ENCODE results near the gene PTPRN2.

DNA sequence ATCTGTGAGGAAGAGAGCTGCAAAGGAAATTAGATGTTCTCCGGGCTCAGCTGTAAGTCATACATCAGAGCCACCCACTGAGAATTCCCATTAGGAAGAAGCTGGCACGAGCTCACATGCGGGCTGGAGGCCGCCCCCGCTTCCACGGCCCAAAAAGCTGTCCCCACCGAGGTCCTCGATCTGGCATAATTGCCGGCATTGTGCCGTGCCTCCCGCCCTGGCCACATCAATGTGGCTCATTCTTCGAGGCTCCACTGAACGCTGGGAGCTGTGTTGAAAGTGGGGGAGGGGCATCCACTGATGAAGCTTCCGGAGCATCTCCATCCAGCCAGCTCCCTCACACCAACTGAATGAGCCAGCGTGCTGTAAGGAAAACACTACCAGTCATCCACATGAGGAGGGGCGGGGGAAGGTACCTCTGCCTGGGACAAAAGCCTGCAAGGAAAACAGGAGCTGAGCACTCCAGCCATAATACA is 173.1 kb downstream of the PTPRN2 start:
- TF ChIP-seq HDGF (IDR thresholded peaks at IDR 0.05; ENCODE audit: borderline replicate concordance) (no peak), ELF4 (IDR thresholded peaks at IDR 0.05) (no peak), FOXM1 (IDR thresholded peaks at IDR 0.05; ENCODE audit: borderline replicate concordance) (no peak)
